HUES6 (cell line): ENCODE results near the gene TAS2R1.

Source experiments
- H3K27ac ChIP-seq: 2 replicates; pipeline ENCODE4 v1.7.0; 2013; ENCODE audit warnings: low read depth, mild to moderate bottlenecking, low read length, inconsistent platforms
- H3K27me3 ChIP-seq: 2 replicates; pipeline ENCODE4 v1.6.1; 2013; ENCODE audit warnings: low read length; ENCODE audit not compliant: control insufficient read depth, insufficient read depth
- H3K36me3 ChIP-seq: 2 replicates; pipeline ENCODE4 v1.6.1; 2013; ENCODE audit warnings: low read length; ENCODE audit not compliant: control insufficient read depth, insufficient read depth
- H3K4me1 ChIP-seq: 2 replicates; pipeline ENCODE4 v1.6.1; 2013; ENCODE audit warnings: low read length; ENCODE audit not compliant: control insufficient read depth, insufficient read depth
- H3K4me3 ChIP-seq: 2 replicates; pipeline ENCODE4 v1.5.1; 2013; ENCODE audit warnings: low read depth, low read length
- H3K9ac ChIP-seq: one replicate; pipeline ENCODE4 v1.6.1; 2013; ENCODE audit warnings: mild to moderate bottlenecking, low read length
- H3K9me3 ChIP-seq: 2 replicates; pipeline ENCODE4 v1.6.1; 2013; ENCODE audit warnings: low read depth, low read length; ENCODE audit not compliant: control insufficient read depth, insufficient read depth

TAS2R1 gene

DNA sequence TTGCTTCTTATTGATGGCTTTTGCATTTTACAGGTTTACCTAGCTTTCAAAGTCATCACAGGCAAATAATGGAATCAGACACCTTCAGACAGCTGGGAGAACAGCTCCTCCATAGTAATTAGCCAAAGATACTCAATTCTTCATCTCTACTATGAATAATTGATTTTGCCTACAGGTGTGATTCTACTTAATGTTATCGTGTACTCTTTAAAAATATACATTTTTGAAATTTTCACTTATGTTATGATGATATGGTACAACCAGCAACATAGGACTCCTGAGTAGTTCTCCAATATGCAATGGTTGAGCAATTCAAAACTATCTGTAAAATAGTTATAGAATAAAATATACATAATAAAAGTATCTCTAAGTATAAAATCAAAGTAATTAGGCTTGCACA, at the start of gene TAS2R1:
TSS of gene TAS2R1 (minus strand) at position 101 of the 400 bp plus-strand sequence. CDS start 319 bp downstream, outside the sequence.
- Histone ChIP-seq H3K27ac (no peak within 1 kb of the TSS), H3K9ac (no peak within 1 kb of the TSS), H3K9me3 (peaks cover 6% of the 10 kb centered on the region; the same call in 1 of the 2 replicates), H3K4me3 (no peak within 1 kb of the TSS), H3K4me1 (no peaks in the 10 kb centered on the region), H3K36me3 (no peaks in the 10 kb centered on the region), H3K27me3 (no peaks in the 10 kb centered on the region)

DNA sequence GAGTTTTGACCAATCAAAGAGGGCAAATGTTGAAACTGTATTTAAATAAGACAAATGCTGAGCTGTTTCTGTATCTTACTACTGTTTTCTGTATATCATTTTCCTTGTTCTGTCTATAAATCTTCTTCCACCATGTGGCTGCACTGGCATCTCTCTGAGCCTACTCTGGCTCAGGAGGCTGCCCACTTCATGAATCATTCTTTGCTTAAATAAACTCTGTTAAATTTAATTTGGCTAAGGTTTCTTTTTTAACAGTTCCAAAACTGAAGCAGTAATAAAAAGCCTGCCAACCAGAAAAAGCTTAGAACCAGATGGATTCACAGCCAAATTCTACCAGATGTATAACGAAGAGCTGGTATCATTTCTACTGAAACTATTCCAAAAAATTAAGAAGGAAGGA, 40.2 kb upstream of the TAS2R1 start:
- no peaks in the 10 kb centered on the region for H3K36me3 ChIP-seq
- no peak overlapping the region for H3K27ac ChIP-seq
- H3K4me3 ChIP-seq = no peak overlapping the region
- H3K9me3 ChIP-seq = no peaks in the 10 kb centered on the region
- H3K4me1 ChIP-seq = no peaks in the 10 kb centered on the region
- H3K27me3 ChIP-seq = no peaks in the 10 kb centered on the region
- H3K9ac ChIP-seq = no peak overlapping the region

DNA sequence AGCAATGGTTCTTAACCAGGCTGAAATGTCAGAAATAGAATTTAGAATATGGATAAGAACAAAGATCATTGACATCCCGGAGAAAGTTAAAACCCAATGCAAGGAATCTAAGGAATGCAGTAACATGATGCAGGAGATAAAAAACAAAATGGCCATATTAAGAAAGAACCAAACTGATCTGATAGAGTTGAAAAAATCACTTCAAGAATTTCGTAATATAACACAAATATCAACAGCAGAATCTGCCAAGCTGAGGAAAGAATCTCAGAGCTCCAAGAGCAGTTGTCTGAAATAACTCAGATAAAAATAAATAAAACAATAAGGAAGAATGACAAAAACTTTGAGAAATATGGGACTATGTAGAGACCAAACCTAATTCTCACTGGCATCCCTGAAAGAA, 37.8 kb upstream of the TAS2R1 start:
- H3K27ac ChIP-seq = no peak overlapping the region
- no peaks in the 10 kb centered on the region for H3K9me3 ChIP-seq
- no peaks in the 10 kb centered on the region for H3K27me3 ChIP-seq
- no peak overlapping the region for H3K9ac ChIP-seq
- H3K4me1 ChIP-seq = no peaks in the 10 kb centered on the region
- no peaks in the 10 kb centered on the region for H3K36me3 ChIP-seq
- no peak overlapping the region for H3K4me3 ChIP-seq

DNA sequence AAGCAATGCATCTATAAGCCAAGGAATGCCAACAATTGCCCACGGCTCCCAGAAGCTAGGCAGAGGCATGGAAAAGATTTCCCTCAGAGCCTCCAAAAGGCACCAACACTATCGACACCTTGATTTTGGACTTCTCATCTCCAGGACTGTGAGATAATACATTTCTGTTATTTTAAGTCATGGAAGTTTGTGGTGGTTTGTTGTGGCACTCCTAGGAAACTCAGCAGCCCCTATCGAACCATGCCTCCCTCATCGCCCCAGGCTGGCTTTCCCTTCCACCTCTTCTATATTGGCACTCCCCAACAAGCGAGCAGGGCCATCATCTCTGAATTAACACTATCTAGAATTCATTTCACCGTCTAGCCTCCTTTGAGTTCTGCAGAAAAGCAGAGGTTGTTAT, 33.7 kb upstream of the TAS2R1 start:
- H3K27me3 ChIP-seq = no peaks in the 10 kb centered on the region
- H3K36me3 ChIP-seq = no peaks in the 10 kb centered on the region

GRCh38 chr5:9661316-9662015, 31.3 kb upstream of the TAS2R1 start:
- Histone ChIP-seq H3K36me3 (no peaks in the 10 kb centered on the region), H3K4me3 (no peak overlapping the region), H3K4me1 (no peaks in the 10 kb centered on the region), H3K27ac (no peak overlapping the region), H3K9ac (no peak overlapping the region), H3K9me3 (0 out of 2 replicates have a peak, but pooled peaks cover 4% of the 10 kb centered on the region), H3K27me3 (no peaks in the 10 kb centered on the region)

More for the DNA sequence above, 33.7 kb upstream of the TAS2R1 start:
- H3K27ac ChIP-seq = no peak overlapping the region
- no peak overlapping the region for H3K4me3 ChIP-seq
- H3K9ac ChIP-seq = no peak overlapping the region
- 0 out of 2 replicates have a peak, but pooled peaks cover 4% of the 10 kb centered on the region for H3K9me3 ChIP-seq
- no peaks in the 10 kb centered on the region for H3K4me1 ChIP-seq

- H3K27me3 ChIP-seq = no peaks in the 10 kb centered on the region
- no peaks in the 10 kb centered on the region for H3K4me1 ChIP-seq
- H3K9ac ChIP-seq = no peak overlapping the region
- no peaks in the 10 kb centered on the region for H3K36me3 ChIP-seq
- H3K27ac ChIP-seq = no peak overlapping the region
- 0 out of 2 replicates have a peak, but pooled peaks cover 4% of the 10 kb centered on the region for H3K9me3 ChIP-seq
- no peak overlapping the region for H3K4me3 ChIP-seq
Measured at GRCh38 chr5:9658706-9659105, 28.6 kb upstream of the TAS2R1 start.

GRCh38 chr5:9657819-9658218, 27.7 kb upstream of the TAS2R1 start:
- no peak overlapping the region for H3K27ac ChIP-seq
- H3K4me3 ChIP-seq = no peak overlapping the region
- no peaks in the 10 kb centered on the region for H3K27me3 ChIP-seq
- H3K36me3 ChIP-seq = no peaks in the 10 kb centered on the region
- H3K4me1 ChIP-seq = no peaks in the 10 kb centered on the region
- 0 out of 2 replicates have a peak, but pooled peaks cover 4% of the 10 kb centered on the region for H3K9me3 ChIP-seq
- no peak overlapping the region for H3K9ac ChIP-seq

DNA sequence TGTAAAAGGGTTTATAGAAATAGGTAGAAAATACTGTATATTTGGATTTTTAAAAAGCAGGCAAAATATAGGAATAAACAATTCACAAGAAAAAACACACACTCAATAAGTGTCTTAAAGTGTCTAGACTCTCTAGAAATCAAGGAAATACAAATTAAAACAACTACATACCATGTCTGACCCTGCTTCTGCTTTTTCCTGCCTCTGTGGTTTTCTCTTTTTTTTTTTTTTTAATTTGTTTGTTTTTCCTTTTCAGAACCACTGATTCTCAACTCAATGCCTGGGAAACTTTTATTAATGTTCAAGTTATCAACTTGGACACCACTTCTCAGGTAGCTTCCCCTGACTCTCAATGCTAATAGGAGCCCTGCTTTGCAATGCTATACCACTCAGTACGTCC, 25.5 kb upstream of the TAS2R1 start:
- H3K9me3 ChIP-seq = 0 out of 2 replicates have a peak, but pooled peaks cover 2% of the 10 kb centered on the region
- no peak overlapping the region for H3K27ac ChIP-seq
- H3K36me3 ChIP-seq = no peaks in the 10 kb centered on the region
- H3K4me3 ChIP-seq = no peak overlapping the region
- no peaks in the 10 kb centered on the region for H3K4me1 ChIP-seq
- H3K9ac ChIP-seq = no peak overlapping the region
- no peaks in the 10 kb centered on the region for H3K27me3 ChIP-seq

DNA sequence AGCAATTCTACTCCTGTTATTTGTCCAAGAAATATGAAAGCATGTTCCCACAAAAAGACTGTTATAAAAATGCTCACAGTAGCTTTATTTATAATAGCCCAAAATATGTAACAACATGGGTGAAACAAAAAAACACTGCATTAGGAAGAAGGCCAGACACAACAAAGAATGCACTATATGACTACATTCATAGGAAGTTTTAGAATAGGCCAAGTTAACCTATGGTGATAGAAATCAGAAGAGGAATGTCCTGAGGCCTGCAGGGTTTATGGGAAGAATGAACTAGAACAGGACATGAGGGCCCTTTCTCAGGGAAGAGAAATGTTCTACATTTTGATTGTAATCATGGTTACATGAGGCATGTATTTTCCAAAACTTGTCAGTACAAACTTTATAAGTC, 24.7 kb upstream of the TAS2R1 start:
- H3K27ac ChIP-seq = no peak overlapping the region
- H3K9me3 ChIP-seq = no peaks in the 10 kb centered on the region
- H3K36me3 ChIP-seq = no peaks in the 10 kb centered on the region
- H3K4me3 ChIP-seq = no peak overlapping the region
- H3K27me3 ChIP-seq = no peaks in the 10 kb centered on the region
- no peaks in the 10 kb centered on the region for H3K4me1 ChIP-seq
- no peak overlapping the region for H3K9ac ChIP-seq

DNA sequence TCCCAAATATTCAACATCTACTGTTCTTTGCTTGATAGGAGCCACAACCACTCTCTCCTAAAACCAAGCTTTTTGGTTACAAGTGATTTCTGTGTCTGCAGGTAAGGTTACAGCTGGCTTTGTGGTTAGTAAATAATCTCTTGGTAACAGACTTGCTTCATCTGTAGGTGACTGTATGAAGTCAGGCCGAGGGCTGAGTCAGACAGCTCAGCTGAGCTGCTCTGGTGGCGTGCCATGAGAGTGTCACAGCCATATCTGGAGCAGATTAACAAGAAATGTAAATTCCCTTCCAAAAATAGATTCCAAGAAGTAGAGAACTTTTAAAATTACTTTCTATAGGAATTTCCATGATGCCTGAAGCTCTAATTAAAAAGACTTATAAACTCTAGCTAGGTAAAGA, 23.7 kb upstream of the TAS2R1 start:
- no peaks in the 10 kb centered on the region for H3K4me1 ChIP-seq
- no peaks in the 10 kb centered on the region for H3K9me3 ChIP-seq
- H3K27ac ChIP-seq = no peak overlapping the region; the same call in 1 of the 2 replicates
- no peak overlapping the region for H3K9ac ChIP-seq
- no peaks in the 10 kb centered on the region for H3K36me3 ChIP-seq
- H3K27me3 ChIP-seq = no peaks in the 10 kb centered on the region
- H3K4me3 ChIP-seq = no peak overlapping the region

GRCh38 chr5:9653061-9653460, 22.9 kb upstream of the TAS2R1 start:
- no peak overlapping the region for H3K4me3 ChIP-seq
- no peak overlapping the region for H3K27ac ChIP-seq
- no peaks in the 10 kb centered on the region for H3K36me3 ChIP-seq
- H3K9me3 ChIP-seq = no peaks in the 10 kb centered on the region
- H3K4me1 ChIP-seq = no peaks in the 10 kb centered on the region
- H3K27me3 ChIP-seq = no peaks in the 10 kb centered on the region
- no peak overlapping the region for H3K9ac ChIP-seq
